ENCODE results near the gene LAMP5.

GRCh38 chr20:9498322-9498721, 16.1 kb upstream of the LAMP5 start:
- no peak for TF ChIP-seq CTCF (optimal IDR thresholded peaks at IDR 0.05 in 1 of 3, IDR thresholded peaks at IDR 0.05 in 1 of 3, conservative IDR thresholded peaks at IDR 0.05 in 1 of 3; ENCODE audit: extremely low read depth in 1 of 3, insufficient read depth in 2 of 3, low read length in 3 of 3)
- TF ChIP-seq EZH2 (IDR thresholded peaks at IDR 0.05; ENCODE audit: low read length): no peak
